OCI-M1 (cell line): ENCODE measurements around the gene RIN3.
"Not testable (repeated sequence)": the region's sequence is repeated elsewhere in the genome, so short reads cannot be mapped to it uniquely, and the experiment has no call there.

Experiments
- DNase-seq: peaks from one replicate; lab custom pipeline; 2025; lab: John Stamatoyannopoulos, UW

RIN3 gene

DNA sequence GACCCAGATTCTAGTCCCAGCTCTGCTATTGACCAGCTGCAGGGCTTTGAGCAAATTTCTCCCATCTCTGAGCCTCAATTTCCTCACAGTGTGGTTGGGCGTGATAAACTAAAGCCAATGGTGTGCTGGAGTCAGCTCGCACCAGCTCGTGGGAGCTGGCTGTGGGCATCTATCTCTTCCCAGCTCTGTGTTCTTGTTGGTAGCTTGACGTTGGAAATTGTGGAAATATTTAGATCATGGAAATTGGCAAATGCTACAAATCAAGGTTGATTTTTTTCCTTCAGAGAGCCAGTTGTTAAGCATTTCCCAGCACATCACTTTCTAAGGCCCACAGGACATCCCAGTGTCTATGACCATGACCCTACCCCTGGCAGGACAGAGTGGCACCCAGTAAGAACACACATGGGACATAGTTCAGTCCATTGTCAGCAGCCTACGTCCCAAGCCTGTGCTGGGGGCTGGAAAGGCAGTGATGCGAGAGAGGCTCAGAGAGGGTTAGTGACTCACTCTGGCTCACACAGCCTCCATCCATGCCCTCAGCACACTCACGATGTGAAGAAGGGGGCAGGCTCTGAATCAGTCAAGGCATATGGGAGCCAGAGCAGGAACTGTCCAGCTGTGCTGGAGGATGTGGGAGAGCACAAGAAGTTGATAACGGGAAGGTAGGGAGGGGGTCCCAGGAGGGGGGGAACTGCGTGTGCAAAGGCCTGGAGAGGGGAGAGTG, 157.2 kb downstream of the RIN3 start:
- DNase-seq, result no peak

DNA sequence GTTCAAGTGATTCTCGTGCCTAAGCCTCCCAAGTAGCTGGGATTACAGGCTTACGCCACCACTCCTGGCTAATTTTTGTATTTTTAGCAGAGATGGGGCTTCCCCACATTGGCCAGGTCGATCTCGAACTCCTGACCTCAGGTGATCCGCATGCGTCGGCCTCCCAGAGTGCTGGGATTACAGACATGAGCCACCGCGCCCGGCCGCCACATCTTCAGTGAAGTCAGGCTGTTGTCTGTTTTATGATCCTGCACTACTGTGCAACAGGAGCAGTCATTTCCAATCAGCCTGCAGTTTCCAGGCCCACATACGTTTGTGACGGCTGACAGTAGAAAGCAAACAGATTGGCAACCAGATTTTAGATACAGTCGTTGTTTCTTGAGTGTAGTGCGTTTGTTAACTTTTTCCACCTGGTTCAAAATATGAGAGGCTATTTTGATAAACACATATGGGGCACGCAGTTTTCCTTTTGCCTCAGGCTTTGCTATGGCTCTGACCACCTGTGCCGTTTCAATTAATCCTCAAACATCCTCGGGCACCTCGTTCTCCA, 160.1 kb downstream of the RIN3 start:
- DNase-seq, result no peak

DNA sequence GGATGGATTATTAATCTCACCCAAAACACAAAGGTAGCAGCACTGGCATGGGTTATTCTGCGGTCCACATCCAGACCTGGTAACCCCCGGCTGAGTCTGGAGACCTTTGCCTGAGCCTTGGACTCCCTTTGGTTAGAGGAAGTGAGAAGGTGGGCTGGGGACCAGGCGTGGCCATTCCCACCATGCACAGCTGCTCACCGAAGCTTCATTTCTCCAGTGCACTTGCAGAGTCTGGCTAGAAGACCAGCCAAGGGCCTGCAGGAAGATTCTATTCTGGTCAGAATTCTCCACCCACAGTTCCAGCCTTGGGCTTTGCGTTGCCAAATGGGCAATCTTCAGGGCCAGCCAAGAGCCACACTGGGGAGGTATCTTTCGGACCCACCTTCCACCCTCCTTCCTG, 161.8 kb downstream of the RIN3 start:
- no peak for DNase-seq

DNA sequence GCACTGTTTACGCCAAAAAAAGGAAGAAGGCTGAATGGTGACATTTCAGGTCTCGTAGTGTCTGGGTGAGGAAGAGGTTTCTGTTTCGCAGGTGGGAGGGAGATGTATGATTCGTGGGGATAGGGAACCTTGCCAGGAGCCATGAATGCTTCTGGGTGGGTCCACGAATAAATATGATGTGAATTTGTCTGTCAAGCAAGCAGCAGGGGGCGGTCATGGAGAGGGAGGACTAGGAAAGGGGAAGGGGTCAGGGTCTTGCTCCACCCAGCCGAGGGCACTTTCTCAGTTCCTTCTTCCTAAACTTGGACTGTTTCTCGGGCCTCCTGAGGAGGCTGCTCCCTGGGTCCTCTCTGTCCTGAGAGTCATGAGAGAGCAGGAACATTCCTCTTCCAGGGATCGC, 162.4 kb downstream of the RIN3 start:
- DNase-seq, result no peak

DNA sequence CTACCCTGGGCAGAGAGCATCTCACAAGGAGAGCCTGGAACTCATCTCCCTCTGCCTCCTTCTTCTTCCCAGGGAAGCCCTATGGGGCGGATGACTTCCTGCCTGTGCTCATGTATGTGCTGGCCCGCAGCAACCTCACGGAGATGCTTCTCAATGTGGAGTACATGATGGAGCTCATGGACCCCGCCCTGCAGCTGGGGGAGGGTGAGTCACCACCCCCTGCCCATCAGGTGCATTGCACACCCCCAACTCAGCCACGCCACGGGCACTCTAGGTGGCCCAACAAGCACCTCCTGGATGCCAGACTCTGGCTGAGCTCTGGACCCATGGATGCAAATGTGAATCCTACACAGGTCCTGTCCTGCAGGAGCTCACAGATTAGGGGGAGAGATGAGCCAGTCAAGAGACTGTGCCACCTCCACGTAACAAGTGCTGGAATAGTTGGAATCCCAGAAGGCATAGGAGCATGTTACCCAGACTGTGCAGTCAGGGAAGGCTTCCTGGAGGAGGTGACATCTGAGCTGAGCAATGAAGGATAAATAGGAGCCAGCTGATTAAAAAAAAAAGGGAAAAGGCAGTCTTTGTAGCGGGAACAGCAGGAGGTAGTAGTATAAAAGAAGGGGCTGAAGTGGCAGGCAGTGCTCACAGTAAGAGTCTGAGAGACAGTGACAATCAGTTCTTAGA, 163.0 kb downstream of the RIN3 start:
- no peak for DNase-seq

DNA sequence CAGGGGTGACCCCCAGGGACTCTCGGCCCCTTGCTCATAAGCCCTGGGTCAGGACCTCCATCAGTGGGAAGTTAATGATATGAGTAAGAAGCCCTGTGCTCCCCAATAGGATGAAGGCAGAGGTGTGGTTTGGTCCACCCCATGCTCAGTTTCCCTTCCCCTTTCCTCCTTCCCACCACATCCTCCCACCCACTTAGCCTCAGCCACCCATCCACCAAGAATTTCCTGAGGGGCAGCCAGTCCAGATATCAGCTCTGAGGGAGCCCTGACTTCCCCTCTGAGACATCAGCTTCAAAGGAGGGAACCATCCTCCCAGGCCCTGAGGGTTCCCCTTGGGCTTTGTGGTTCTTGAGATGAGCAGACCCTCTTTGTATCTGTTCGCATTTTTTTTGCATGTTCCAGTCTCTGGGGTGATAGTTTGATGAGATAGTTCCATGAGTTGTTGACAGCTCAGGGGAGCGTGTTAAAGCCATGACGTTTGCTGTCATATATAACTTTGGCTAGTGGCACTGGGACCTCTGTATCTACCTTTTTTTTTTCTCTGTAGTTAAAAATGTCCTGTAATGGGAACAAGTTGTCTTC, 163.6 kb downstream of the RIN3 start:
- no peak for DNase-seq

DNA sequence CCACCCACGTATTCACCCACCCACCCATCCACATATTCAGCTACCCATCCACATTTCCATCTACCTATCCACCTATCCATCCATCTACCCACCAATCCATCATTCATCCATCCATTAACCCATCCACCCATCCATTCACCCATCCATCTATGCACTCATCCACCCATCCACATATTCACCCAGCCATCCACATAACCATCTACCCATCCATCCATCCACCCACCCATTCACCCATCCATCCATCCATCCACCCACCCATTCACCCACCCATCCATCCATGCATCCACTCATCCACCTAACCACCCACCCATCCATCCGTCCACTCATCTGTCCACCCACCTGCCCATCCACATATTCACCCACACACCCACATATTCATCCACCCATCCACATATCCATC, 164.4 kb downstream of the RIN3 start:
- no peak for DNase-seq

DNA sequence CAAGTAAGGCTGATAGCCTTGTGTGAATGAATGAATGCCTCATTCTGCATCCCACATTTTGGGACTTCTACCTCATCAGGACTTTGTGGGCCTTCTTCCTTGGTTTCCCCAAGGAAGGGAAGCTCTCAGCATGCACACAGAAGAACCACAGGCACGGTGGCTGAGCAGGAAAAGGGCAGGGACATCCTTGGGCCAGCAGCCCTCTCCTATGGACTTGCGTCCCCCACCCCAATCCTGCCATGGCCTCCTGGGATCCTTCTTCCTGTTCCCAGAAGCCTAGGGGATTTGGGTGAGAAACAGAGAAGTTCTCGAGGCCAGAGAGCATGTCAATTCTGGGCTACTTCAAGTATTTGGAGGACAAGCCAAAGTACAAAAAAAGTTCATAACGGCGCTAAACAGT, 165.2 kb downstream of the RIN3 start:
- DNase-seq, result no peak

DNA sequence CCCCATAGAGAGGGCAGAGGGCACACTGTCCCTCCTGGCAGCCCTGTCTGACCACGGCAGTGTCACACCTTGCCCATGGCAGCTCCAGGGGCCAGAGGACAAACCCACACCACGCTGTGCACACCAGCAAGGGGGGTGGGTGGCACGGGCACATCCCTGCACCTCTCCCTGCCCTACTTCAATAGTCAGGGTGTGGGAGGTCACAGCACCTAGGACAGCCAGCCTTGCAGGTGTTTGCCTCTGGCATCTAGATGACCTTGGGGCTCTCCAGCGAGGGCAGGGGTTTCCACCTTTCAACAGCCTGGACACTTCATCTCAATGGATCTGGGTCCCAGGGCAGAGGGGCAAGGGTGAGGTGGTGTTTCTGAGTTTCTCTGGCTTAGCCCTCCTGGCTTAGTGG, 165.7 kb downstream of the RIN3 start:
- DNase-seq, result no peak

DNA sequence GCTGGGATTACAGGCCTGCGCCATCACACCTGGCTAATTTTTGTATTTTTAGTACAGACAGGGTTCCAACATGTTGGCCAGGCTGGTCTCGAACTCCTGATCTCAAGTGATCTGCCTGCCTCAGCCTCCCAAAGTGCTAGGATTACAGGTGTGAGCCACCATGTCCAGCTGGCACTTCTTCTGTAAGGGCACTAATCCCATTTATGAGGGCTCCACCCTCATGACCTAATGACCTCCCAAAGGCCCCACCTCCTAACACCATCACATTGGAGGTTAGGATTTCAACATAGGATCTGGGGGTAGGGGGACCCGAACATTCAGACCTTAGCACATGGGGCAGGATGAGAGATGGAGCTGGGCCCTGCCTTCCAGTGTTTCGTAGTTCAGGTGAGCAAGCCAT, 166.7 kb downstream of the RIN3 start:
- DNase-seq, result not testable (repeated sequence)

DNA sequence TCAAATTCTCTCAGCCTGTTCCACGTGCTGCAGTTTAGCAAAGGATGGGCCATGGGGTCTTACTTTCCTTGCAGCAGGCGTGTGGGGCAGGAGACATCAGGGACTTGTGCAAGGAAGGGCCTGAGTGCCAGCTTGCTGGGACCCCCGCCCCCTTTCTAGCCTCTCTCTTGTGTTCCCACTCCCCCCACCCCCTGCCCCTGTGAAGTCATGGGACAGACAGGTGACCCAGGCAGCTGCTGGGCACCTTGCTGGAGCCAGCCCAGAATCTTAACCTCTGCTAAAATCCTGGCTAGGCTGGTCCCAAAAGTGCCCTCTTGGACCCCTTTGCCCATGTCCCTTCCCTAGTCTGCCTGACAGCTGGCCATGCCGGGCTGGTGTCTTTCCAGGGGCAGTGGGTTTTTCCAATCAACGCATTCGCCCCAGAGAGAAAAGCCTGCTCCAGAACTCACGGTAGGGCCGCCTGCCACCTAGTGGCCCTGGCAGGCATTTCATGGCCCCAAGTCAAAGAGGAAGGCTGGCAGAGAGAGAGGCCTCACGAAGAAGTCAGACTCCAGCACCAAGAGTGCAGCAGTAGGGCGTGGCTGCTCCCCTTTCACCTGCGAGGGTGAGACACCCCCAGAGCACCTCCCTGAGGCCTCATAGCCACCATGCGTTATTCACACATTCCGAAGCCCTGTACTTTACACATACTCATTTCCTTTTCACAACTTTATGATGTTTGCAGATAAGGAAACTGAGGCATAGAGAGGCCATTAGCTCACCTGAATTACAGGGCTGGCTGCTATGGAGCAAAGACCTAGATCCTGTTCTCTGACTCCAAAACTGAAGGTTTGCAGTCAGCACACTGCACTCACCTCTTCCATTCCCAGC, 167.4 kb downstream of the RIN3 start:
- DNase-seq, result peak; percentile 85

DNA sequence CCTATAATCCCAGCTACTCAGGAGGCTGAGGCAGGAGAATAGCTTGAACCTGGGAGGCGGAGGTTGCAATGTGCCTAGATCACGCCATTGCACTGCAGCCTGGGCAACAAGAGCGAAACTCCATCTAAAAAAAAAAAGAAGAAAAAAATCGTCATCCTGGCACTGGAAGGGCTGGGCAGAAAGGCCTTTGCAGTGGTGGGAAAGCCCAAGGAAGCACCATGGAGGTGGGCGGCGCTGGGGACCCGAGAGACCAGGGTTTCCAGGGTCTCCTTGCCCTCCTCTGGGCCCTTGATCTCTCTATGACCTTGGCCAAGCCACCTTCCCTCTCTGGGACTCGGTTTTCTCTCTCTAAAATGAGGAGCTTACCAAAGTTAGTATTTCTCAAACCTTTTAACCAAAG, 169.5 kb downstream of the RIN3 start:
- no peak for DNase-seq

DNA sequence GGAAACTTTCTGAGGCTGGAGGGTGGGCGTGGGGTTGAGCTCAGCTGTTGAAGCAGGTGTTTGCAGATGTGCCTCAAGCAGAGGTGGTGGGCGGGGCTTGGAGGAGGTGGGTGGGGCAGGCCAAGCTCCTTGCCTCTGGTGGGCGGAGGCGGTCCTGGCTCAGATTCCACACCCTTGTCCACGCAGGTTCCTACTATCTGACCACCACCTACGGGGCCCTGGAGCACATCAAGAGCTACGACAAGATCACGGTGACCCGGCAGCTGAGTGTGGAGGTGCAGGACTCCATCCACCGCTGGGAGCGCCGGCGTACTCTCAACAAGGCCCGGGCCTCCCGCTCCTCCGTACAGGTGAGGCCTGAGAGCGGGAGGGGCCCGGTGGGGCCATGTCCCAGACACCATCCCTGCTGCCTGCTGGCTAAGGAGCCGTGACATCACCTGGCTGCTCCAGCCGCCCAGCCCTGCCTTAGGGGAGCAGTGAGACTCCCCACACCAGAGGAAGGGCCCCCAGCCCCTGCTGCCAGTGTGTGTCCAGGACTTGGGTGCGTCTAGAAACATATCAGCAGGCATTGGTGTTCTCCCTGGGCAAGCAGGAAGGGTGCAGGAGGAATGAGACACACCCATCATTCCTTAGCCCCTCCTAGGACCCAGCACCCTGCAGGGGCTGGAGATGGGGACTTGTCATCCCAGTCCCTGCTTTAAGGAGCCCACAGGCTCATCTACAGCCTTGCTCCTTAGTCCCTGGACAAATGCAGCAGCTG, 171.4 kb downstream of the RIN3 start:
- no peak for DNase-seq

DNA sequence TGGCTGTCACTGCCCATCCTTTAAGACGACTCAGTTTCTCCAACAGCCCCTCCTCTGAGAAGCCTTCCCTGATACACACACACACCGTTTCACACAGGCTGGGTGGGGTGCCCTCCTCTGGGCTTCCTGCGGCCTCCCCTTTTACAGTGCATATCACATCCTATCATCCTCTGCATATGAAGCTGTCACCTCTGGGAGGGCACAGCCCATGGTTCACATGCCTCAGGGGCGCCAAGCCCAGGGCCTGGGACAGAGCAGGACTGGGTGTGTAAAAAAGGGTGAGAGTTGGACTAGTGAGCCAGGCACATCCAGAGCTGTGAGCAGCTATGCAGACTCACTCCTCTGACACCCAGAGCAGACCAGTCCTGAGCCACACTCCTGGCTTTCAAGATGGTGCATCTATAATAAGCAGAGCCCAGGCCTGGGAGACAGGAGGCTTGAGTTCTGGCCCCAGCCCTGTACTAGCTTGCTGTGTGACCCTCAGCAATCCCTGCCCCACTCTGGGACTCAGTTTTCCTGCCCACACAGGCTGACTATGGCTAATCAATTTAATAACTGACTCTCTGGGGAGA, 172.3 kb downstream of the RIN3 start:
- DNase-seq, result no peak

DNA sequence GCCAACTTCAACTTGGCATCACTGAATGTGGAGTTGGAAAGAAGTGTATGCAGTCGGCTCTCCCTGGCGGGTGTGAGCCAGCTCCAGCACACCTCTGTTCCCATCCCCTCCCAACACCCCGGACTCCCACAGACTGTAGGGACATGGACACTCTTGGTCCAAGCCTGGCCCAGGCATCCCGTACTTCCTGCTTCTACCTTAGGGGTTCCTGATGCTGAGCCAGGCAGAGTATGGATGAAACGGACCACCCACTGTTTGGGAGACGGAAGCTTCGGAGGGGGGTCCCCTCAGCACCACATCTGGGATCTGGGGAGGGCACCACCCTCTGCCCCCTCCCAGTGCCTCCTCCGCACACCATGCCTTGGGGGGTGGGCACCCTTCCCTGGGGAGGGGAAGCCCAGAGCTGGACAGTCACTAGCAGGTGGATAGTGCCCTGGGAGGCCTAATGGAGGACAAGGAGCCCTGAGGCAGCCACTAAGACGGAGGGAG, 172.9 kb downstream of the RIN3 start:
- no peak for DNase-seq

DNA sequence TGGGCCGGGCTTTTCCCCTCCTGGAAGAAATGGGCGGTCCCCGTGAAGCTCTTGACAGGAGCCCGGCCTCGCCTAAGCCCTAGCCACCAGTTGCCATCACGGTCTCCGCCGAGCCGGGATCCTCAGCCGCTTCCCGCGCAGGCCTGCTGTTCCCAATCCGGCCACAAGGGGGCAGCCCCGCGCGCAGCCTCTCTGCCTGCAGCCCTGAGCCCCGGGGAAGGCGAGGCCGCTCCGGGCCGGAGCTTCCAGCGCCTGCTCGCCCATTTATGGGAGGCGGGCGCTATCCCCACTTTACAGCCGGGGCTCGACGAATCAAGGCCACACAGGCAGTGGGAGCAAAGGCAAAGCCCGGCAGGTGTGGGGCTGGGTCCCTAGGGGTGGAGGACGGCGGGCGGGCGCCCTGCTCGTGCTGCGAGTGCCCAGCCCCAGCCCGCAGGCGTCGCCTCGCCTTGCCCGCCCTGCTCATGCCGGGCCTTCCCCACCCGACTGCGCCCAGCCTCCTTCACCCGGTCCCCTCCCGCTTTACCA, 173.4 kb downstream of the RIN3 start:
- DNase-seq, result peak; percentile 63

DNA sequence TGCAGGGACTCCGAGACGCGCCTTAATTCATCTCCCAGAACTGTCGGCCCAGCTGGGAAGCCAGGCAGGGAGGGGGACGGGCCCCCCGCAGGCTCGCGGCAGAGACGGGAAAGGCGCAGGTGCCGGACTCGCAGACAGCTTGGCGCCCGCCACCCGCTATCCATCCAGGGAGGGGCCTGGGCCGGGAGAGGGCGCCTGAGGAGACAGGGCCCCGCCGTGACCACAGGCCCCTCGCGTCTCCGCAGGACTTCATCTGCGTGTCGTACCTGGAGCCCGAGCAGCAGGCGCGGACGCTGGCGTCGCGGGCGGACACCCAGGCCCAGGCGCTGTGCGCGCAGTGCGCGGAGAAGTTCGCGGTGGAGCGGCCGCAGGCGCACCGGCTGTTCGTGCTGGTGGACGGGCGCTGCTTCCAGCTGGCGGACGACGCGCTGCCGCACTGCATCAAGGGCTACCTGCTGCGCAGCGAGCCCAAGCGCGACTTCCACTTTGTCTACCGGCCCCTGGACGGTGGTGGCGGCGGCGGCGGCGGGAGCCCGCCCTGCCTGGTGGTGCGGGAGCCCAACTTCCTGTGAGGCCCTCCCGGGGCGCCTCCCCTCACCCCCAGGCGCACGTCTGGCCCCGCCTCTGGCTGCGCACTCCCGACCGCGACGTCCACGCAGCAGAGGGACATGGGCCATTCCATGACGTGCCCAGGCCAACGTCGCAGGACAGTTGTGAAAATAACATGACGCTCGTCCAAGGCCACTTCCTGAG, 174.3 kb downstream of the RIN3 start:
- DNase-seq, result no peak

DNA sequence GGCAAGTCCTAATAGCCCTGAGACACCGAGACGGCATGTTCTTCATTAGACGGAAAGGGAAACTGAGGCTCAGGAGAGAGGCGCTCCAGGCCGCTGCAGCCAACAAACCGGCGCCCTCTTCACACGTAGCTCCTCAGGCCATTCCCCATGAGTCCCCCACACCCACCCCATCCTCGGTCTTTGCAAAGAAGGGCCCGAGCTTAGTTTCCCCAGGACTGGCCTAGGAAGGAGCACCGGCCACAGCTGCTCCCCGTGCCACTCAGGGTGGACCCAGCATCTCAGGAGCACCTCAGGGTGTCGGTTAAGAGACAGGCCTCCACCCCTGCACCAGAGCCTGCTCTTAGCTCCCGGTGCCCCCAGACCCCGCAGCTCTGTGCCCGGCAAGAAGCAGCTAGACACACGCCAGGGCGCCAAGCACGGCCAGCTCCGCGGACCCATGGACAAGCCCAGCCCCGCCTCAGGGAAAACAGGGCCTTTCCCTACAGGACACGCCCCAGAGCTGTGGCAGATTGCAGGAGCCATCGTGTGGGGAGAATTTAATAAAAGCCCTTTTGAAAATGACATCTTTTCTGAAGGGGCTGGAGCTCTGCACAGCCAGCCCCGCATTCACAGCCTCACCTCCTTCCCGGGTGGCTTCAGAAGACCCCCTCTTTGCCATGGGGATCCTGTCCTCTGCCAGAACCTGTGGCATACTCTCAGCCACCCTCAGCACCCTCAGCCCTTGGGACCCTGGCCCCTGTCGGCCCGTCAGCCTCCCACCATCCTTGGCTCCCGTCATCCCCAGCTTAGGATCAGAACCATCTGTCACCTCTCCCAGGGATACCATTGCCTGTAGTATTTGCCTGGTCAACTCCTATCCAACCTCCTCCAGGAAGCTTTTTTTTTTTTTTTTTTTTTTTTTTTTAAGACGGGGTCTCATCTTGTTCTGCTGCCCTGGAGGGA, 175.1 kb downstream of the RIN3 start:
- DNase-seq, result no peak
